WTC11 (cell line): ENCODE results near the gene DNAAF2. TPM values are rescaled to one million over a fixed set of nuclear protein-coding genes. Genes with fewer than 3 reads are reported as not detected.

ENCODE experiments used
- ATAC-seq: fragments of 200-7000 bp; cut with Tn5 transposase; 2 replicates; pipeline ENCODE4 v1.10.0; 2021; ENCODE audit warnings: mild to moderate bottlenecking, moderate library complexity
- CTCF ChIA-PET: fragments of 300-600 bp; sonication (Branson Sonifier 250); formaldehyde crosslinking; loops from one replicate; lab custom pipeline; 2021; ENCODE audit warnings: antibody characterized with exemption; lab: Charles Lee
- POLR2A ChIA-PET: fragments of 350-600 bp; sonication (Branson Sonifier 250); formaldehyde crosslinking; loops from one replicate; lab custom pipeline; 2021; ENCODE audit warnings: antibody characterized with exemption; lab: Charles Lee
- DNase-seq: peaks from one replicate; pipeline ENCODE4 v3.0.0; 2021; ENCODE audit warnings: low spot score
- H3K27ac Mint-ChIP-seq: 2 replicates; pipeline ENCODE4 v1.8.0; 2021; ENCODE audit warnings: mixed read lengths
- H3K27me3 Mint-ChIP-seq: 2 replicates; pipeline ENCODE4 v1.8.0; 2021; ENCODE audit warnings: low read depth, mild to moderate bottlenecking, moderate library complexity, mixed read lengths
- H3K36me3 Mint-ChIP-seq: 2 replicates; pipeline ENCODE4 v1.8.0; 2021; ENCODE audit warnings: mixed read lengths
- H3K4me1 Mint-ChIP-seq: 2 replicates; pipeline ENCODE4 v1.8.0; 2022; ENCODE audit warnings: mixed read lengths
- H3K4me3 Mint-ChIP-seq: 2 replicates; pipeline ENCODE4 v1.8.0; 2021; ENCODE audit warnings: mild to moderate bottlenecking, moderate library complexity, mixed read lengths
- H3K9me3 Mint-ChIP-seq: 2 replicates; pipeline ENCODE4 v1.8.0; 2021; ENCODE audit warnings: mixed read lengths
- ATF1 ChIP-seq: sonication (generic); formaldehyde crosslinking; IDR thresholded peaks from 2 replicates; pipeline ENCODE4 v1.8.1; 2023; ENCODE audit warnings: mild to moderate bottlenecking, moderate library complexity, missing genetic modification reagents
- CBFB ChIP-seq: sonication (generic); formaldehyde crosslinking; IDR thresholded peaks from 2 replicates; pipeline ENCODE4 v1.8.1; 2022; ENCODE audit warnings: mild to moderate bottlenecking, low read depth, missing genetic modification reagents
- E2F5 ChIP-seq: sonication (generic); formaldehyde crosslinking; IDR thresholded peaks from 2 replicates; pipeline ENCODE4 v1.8.1; 2022; ENCODE audit warnings: mild to moderate bottlenecking, moderate library complexity, missing genetic modification reagents
- ESRRA ChIP-seq: sonication (generic); formaldehyde crosslinking; IDR thresholded peaks from 2 replicates; pipeline ENCODE4 v1.8.1; 2022; ENCODE audit warnings: mild to moderate bottlenecking, missing genetic modification reagents, borderline replicate concordance
- HMGXB4 ChIP-seq: sonication (generic); formaldehyde crosslinking; IDR thresholded peaks from 2 replicates; pipeline ENCODE4 v1.8.1; 2023; ENCODE audit warnings: mild to moderate bottlenecking, moderate library complexity, missing genetic modification reagents
- IRF1 ChIP-seq: sonication (generic); formaldehyde crosslinking; IDR thresholded peaks from 2 replicates; pipeline ENCODE4 v1.8.0; 2023; ENCODE audit warnings: missing genetic modification reagents
- MAX ChIP-seq: sonication (generic); formaldehyde crosslinking; IDR thresholded peaks from 2 replicates; pipeline ENCODE4 v1.8.0; 2022; ENCODE audit warnings: mild to moderate bottlenecking, missing genetic modification reagents
- NFATC4 ChIP-seq: fragments of 250-450 bp; sonication (Bioruptor Pico); IDR thresholded peaks from 2 replicates; pipeline ENCODE4 v1.9.0; 2021; ENCODE audit warnings: mild to moderate bottlenecking
- NR1H2 ChIP-seq: sonication (generic); formaldehyde crosslinking; IDR thresholded peaks from 2 replicates; pipeline ENCODE4 v1.9.0; 2021; ENCODE audit warnings: mild to moderate bottlenecking, moderate library complexity, missing genetic modification reagents
- NR2C2 ChIP-seq: sonication (generic); formaldehyde crosslinking; IDR thresholded peaks from 2 replicates; pipeline ENCODE4 v1.8.0; 2022; ENCODE audit warnings: mild to moderate bottlenecking, missing genetic modification reagents
- OVOL2 ChIP-seq: fragments of 250-450 bp; sonication (Bioruptor Pico); IDR thresholded peaks from 2 replicates; pipeline ENCODE4 v1.9.0; 2021; ENCODE audit warnings: mild to moderate bottlenecking, borderline replicate concordance
- RELA ChIP-seq: sonication (generic); formaldehyde crosslinking; IDR thresholded peaks from 2 replicates; pipeline ENCODE4 v1.8.1; 2022; ENCODE audit warnings: missing genetic modification reagents, mild to moderate bottlenecking, borderline replicate concordance
- RORB ChIP-seq: fragments of 250-450 bp; sonication (Bioruptor Pico); IDR thresholded peaks from 2 replicates; pipeline ENCODE4 v1.9.0; 2021; ENCODE audit warnings: mild to moderate bottlenecking
- SOX15 ChIP-seq: fragments of 250-450 bp; sonication (Bioruptor Pico); IDR thresholded peaks from 2 replicates; pipeline ENCODE4 v1.9.0; 2021; ENCODE audit warnings: mild to moderate bottlenecking
- TP53 ChIP-seq: sonication (generic); formaldehyde crosslinking; IDR thresholded peaks from 2 replicates; pipeline ENCODE4 v1.8.1; 2023; ENCODE audit warnings: mild to moderate bottlenecking, missing genetic modification reagents
- ZNF138 ChIP-seq: sonication (generic); formaldehyde crosslinking; conservative IDR thresholded peaks from 2 replicates; pipeline ENCODE4 v1.8.1; 2022; ENCODE audit warnings: mild to moderate bottlenecking, moderate library complexity, missing genetic modification reagents
- ZNF423 ChIP-seq: fragments of 250-450 bp; sonication (Bioruptor Pico); IDR thresholded peaks from 2 replicates; pipeline ENCODE4 v2.1.2; 2022; ENCODE audit warnings: mild to moderate bottlenecking, moderate library complexity
- ZSCAN18 ChIP-seq: fragments of 250-450 bp; sonication (Bioruptor Pico); IDR thresholded peaks from 2 replicates; pipeline ENCODE4 v2.1.2; 2022; ENCODE audit warnings: mild to moderate bottlenecking, moderate library complexity
- total RNA-seq: library from RNA; stranded (reverse); gene quantifications from 3 replicates; pipeline ENCODE4 v1.2.3, GENCODE V29; 2021

DNAAF2 gene
- total RNA-seq, 1 experiment from 2014 or later, result 19.9 TPM

GRCh38 chr14:49622022-49622607 is 12.9 kb downstream of the DNAAF2 start:
- no peak for ATAC-seq
- no peaks in the 10 kb centered on the region for H3K9me3 Mint-ChIP-seq
- POLR2A ChIA-PET, result interaction anchor here (1.3 to 2.9 kb wide), 5 partner anchors 10 to 146 kb away, joined by 6 to 39 read pairs (median 25); partner anchors contain the start of genes DNAAF2, KLHDC2, LRR1 and RPS29
- TF ChIP-seq E2F5 (CRISPR knock-in tag), result no peak
- TF ChIP-seq ATF1, result no peak
- TF ChIP-seq ZSCAN18, result no peak
- no peak for TF ChIP-seq ZNF423
- TF ChIP-seq OVOL2 (CRISPR knock-in tag), result no peak
- no peak for TF ChIP-seq NFATC4
- TF ChIP-seq, all 79 proteins: peak for 0
- no peak overlapping the region for H3K27ac Mint-ChIP-seq
- no peaks in the 10 kb centered on the region for H3K27me3 Mint-ChIP-seq
- DNase-seq, result no peak
- CTCF ChIA-PET, result interaction anchor here (0.8 to 3.7 kb wide), 4 partner anchors 12 to 260 kb away, joined by 3 to 24 read pairs (median 11); partner anchors contain the start of gene RPS29
- H3K36me3 Mint-ChIP-seq, result peaks cover 29% of the 10 kb centered on the region
- H3K4me1 Mint-ChIP-seq, result peaks cover 23% of the 10 kb centered on the region
- H3K4me3 Mint-ChIP-seq, result peak overlapping the region; percentile 98

- Mint-ChIP-seq H3K4me1 (peaks cover 23% of the 10 kb centered on the region), H3K27me3 (no peaks in the 10 kb centered on the region), H3K27ac (no peak overlapping the region), H3K9me3 (no peaks in the 10 kb centered on the region), H3K4me3 (peak overlapping the region; percentile 98), H3K36me3 (peaks cover 26% of the 10 kb centered on the region)
- ChIA-PET POLR2A (interaction anchor here (1.3 to 2.9 kb wide), 10 partner anchors 9 to 241 kb away, joined by 3 to 39 read pairs (median 6); partner anchors contain the start of genes DNAAF2, KLHDC1, KLHDC2 and LRR1), CTCF (interaction anchor here (0.8 to 3.7 kb wide), 10 partner anchors 9 to 261 kb away, joined by 3 to 24 read pairs (median 5); partner anchors contain the start of genes LRR1 and RPS29)
- peak; percentile 65 for DNase-seq
- ATAC-seq, result peak; percentile 9
- TF ChIP-seq ZNF138 (0 out of 2 replicates have a peak, but pooled peaks have one; percentile 25), TP53 (0 out of 2 replicates have a peak, but pooled peaks have one; percentile 23), NR1H2 (CRISPR knock-in tag) (0 out of 2 replicates have a peak, but pooled peaks have one; percentile 16), IRF1 (CRISPR knock-in tag) (peak; percentile 67; the same call in 1 of the 2 replicates), MAX (CRISPR knock-in tag) (peak; percentile 78; the same call in 1 of the 2 replicates), RORB (CRISPR knock-in tag) (no peak), RELA (CRISPR knock-in tag) (0 out of 2 replicates have a peak, but pooled peaks have one; percentile 47), NR2C2 (CRISPR knock-in tag) (no peak), ESRRA (peak; percentile 32; the same call in 1 of the 2 replicates), HMGXB4 (CRISPR knock-in tag) (peak; percentile 76; the same call in 1 of the 2 replicates), SOX15 (CRISPR knock-in tag) (no peak), E2F5 (CRISPR knock-in tag) (0 out of 2 replicates have a peak, but pooled peaks have one; percentile 11), CBFB (peak; percentile 81; the same call in 1 of the 2 replicates)
Observed at GRCh38 chr14:49621114-49621881, 13.7 kb downstream of the DNAAF2 start.
